ENCODE data around the gene ESF1. TPM values are rescaled to one million over a fixed set of nuclear protein-coding genes. Genes with fewer than 3 reads are reported as not detected.
A peak's percentile ranks its signal among the peaks of the same experiment; 100 is the strongest.

ESF1 gene
- polyA plus RNA-seq, 2 of the 4 experiments (the other 2 are of a cell fraction): 30.5 to 34.8 TPM

- TF ChIP-seq REST (IDR thresholded peaks at IDR 0.05) (peak; percentile 49; the same call in 1 of the 2 replicates), BHLHE40 (IDR thresholded peaks at IDR 0.05; ENCODE audit: low read depth, low read length) (peak; percentile 78), PBX3 (IDR thresholded peaks at IDR 0.05) (no peak), HEYL (CRISPR knock-in tag; IDR thresholded peaks at IDR 0.05) (no peak), KDM1A (IDR thresholded peaks at IDR 0.05; ENCODE audit: low read depth) (no peak), EHMT2 (IDR thresholded peaks at IDR 0.05; ENCODE audit: low read depth) (no peak), POLR2A (IDR thresholded peaks at IDR 0.05; ENCODE audit: low read length) (peak; percentile 94), NFE2L2 (conservative IDR thresholded peaks at IDR 0.05; ENCODE audit: low read length) (no peak), RAD21 (conservative IDR thresholded peaks at IDR 0.05 in 1 of 2, IDR thresholded peaks at IDR 0.05 in 1 of 2) (no peak), NR3C1 (IDR thresholded peaks at IDR 0.05) (no peak), HDAC2 (IDR thresholded peaks at IDR 0.05) (no peak), ATOH8 (CRISPR knock-in tag; IDR thresholded peaks at IDR 0.05; ENCODE audit: low read depth) (no peak), RCOR1 (IDR thresholded peaks at IDR 0.05; ENCODE audit: low read depth, low read length) (no peak), E2F6 (IDR thresholded peaks at IDR 0.05; ENCODE audit: borderline replicate concordance, low read depth) (peak; percentile 84; the same call in 1 of the 2 replicates), EHF (CRISPR knock-in tag; IDR thresholded peaks at IDR 0.05) (0 out of 2 replicates have a peak, but pooled peaks have one; percentile 10), CHD2 (IDR thresholded peaks at IDR 0.05; ENCODE audit: low read length, partially characterized antibody) (peak; percentile 48), TFCP2L1 (CRISPR knock-in tag; IDR thresholded peaks at IDR 0.05) (no peak), HOXA7 (CRISPR knock-in tag; IDR thresholded peaks at IDR 0.05) (no peak), BCL3 (IDR thresholded peaks at IDR 0.05) (no peak; the same call in 2 of the 3 replicates), ZC3H11A (IDR thresholded peaks at IDR 0.05) (no peak), JUNB (IDR thresholded peaks at IDR 0.05) (no peak), MAX (IDR thresholded peaks at IDR 0.05) (peak; percentile 100), JUN (IDR thresholded peaks at IDR 0.05) (peak; percentile 89 to 91), PHF8 (IDR thresholded peaks at IDR 0.05; ENCODE audit: borderline replicate concordance, low read depth) (peak; percentile 57), HOXB5 (CRISPR knock-in tag; IDR thresholded peaks at IDR 0.05) (no peak), MYC (IDR thresholded peaks at IDR 0.05; ENCODE audit: borderline replicate concordance, low read length) (peak; percentile 89)
Measured at GRCh38 chr20:13784893-13785715, at the start of gene ESF1, which contains the start of gene NDUFAF5 (continued).

Data from A549 (cell line).